ENCODE measurements around the gene CACNG1. TPM values are rescaled to one million over a fixed set of nuclear protein-coding genes. Genes with fewer than 3 reads are reported as not detected.
"Not testable (repeated sequence)": the region's sequence is repeated elsewhere in the genome, so short reads cannot be mapped to it uniquely, and the experiment has no call there.

CACNG1 gene
- total and polyA plus RNA-seq, 2 experiments from 2014 or later = not detected

DNA sequence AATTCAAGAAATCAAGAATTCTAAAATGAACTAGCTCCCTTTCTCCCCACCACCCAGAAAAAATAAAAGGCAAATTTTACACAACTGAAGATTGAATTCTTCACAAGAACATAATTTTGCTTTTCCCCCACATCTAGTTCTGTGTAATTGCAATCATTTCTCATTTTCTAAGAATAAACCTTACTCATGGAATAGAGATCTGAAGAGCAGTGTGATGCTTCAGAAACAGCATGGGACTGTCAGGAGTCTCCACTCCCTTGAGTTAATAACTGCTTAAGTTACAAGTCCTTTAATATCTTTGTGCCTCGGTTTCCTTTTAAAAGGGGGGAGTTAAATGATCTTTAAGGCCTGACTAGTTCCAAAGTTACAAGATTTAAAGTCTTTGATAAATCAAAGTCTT is 53.7 kb downstream of the CACNG1 start:
- no peaks in the 10 kb centered on the region for H3K9me2 ChIP-seq (replicated peaks; ENCODE audit: insufficient read depth)
- WGBS (ENCODE audit: low lambda C conversion rate, missing lambda C conversion rate) = 96% methylated on average over 1 of the region's 1 CpG
- H3K4me3 ChIP-seq = no peak overlapping the region
- H2AFZ ChIP-seq = no peak overlapping the region
- no peak for DNase-seq (ENCODE audit: low spot score)
- H3K9me3 ChIP-seq (ENCODE audit: low read depth) = no peaks in the 10 kb centered on the region
- H3K27me3 ChIP-seq = no peaks in the 10 kb centered on the region
- H4K20me1 ChIP-seq (ENCODE audit: insufficient read depth, poor library complexity, severe bottlenecking) = peaks cover 10% of the 10 kb centered on the region
- H3K27ac ChIP-seq = no peak overlapping the region
- H3K79me2 ChIP-seq = peaks cover 62% of the 10 kb centered on the region
- H3K36me3 ChIP-seq (replicated peaks; ENCODE audit: insufficient read depth, low read depth) = no peaks in the 10 kb centered on the region
- H3K4me2 ChIP-seq = no peak overlapping the region
- no peaks in the 10 kb centered on the region for H3K4me1 ChIP-seq (ENCODE audit: insufficient read depth)
- no peak for TF ChIP-seq EZH2phosphoT487 (IDR thresholded peaks at IDR 0.05; ENCODE audit: low read depth, severe bottlenecking, unreplicated experiment)
- no peak for TF ChIP-seq EZH2 (IDR thresholded peaks at IDR 0.05; ENCODE audit: borderline replicate concordance)
- TF ChIP-seq, protein P1, sequence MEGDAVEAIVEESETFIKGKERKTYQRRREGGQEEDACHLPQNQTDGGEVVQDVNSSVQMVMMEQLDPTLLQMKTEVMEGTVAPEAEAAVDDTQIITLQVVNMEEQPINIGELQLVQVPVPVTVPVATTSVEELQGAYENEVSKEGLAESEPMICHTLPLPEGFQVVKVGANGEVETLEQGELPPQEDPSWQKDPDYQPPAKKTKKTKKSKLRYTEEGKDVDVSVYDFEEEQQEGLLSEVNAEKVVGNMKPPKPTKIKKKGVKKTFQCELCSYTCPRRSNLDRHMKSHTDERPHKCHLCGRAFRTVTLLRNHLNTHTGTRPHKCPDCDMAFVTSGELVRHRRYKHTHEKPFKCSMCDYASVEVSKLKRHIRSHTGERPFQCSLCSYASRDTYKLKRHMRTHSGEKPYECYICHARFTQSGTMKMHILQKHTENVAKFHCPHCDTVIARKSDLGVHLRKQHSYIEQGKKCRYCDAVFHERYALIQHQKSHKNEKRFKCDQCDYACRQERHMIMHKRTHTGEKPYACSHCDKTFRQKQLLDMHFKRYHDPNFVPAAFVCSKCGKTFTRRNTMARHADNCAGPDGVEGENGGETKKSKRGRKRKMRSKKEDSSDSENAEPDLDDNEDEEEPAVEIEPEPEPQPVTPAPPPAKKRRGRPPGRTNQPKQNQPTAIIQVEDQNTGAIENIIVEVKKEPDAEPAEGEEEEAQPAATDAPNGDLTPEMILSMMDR (IDR thresholded peaks at IDR 0.05; ENCODE audit: poor library complexity) = no peak

GRCh38 chr17:67104641-67105040 is 60.3 kb downstream of the CACNG1 start:
- DNase-seq (ENCODE audit: low spot score); H3K9me2 ChIP-seq (replicated peaks; ENCODE audit: insufficient read depth); H3K36me3 ChIP-seq (replicated peaks; ENCODE audit: insufficient read depth, low read depth); H3K4me2 ChIP-seq; H3K4me1 ChIP-seq (ENCODE audit: insufficient read depth); H3K9me3 ChIP-seq (ENCODE audit: low read depth); H3K27ac ChIP-seq; H2AFZ ChIP-seq; H3K27me3 ChIP-seq; H3K4me3 ChIP-seq: not testable (repeated sequence)
- Histone ChIP-seq H3K79me2 (peaks cover 33% of the 10 kb centered on the region), H4K20me1 (ENCODE audit: insufficient read depth, poor library complexity, severe bottlenecking) (peaks cover 10% of the 10 kb centered on the region)
- 98% methylated on average over 7 of the region's 7 CpGs for WGBS (ENCODE audit: low lambda C conversion rate, missing lambda C conversion rate)

- H3K4me1 ChIP-seq (ENCODE audit: insufficient read depth) = no peaks in the 10 kb centered on the region
- no peaks in the 10 kb centered on the region for H3K27me3 ChIP-seq
- H3K36me3 ChIP-seq (replicated peaks; ENCODE audit: insufficient read depth, low read depth) = no peaks in the 10 kb centered on the region
- peaks cover 33% of the 10 kb centered on the region for H3K79me2 ChIP-seq
- H2AFZ ChIP-seq = no peak overlapping the region
- H3K27ac ChIP-seq = no peak overlapping the region
- TF ChIP-seq EZH2 (IDR thresholded peaks at IDR 0.05; ENCODE audit: borderline replicate concordance) (no peak), EZH2phosphoT487 (IDR thresholded peaks at IDR 0.05; ENCODE audit: low read depth, severe bottlenecking, unreplicated experiment) (no peak)
- TF ChIP-seq, protein P1 (IDR thresholded peaks at IDR 0.05; ENCODE audit: poor library complexity) = no peak
- H3K4me3 ChIP-seq = no peak overlapping the region
- H3K4me2 ChIP-seq = no peak overlapping the region
- peaks cover 10% of the 10 kb centered on the region for H4K20me1 ChIP-seq (ENCODE audit: insufficient read depth, poor library complexity, severe bottlenecking)
- no peaks in the 10 kb centered on the region for H3K9me3 ChIP-seq (ENCODE audit: low read depth)
- no peaks in the 10 kb centered on the region for H3K9me2 ChIP-seq (replicated peaks; ENCODE audit: insufficient read depth)
- no peak for DNase-seq (ENCODE audit: low spot score)
Observed at GRCh38 chr17:67105213-67105612, 60.9 kb downstream of the CACNG1 start.

Other genes starting within 250 kb of the CACNG1 start
- gene CACNG5, start 209.4 kb upstream of the CACNG1 start, total RNA-seq = not detected in 2 replicates
- not detected in 2 replicates for gene CACNG5, start 209.4 kb upstream of the CACNG1 start, polyA plus RNA-seq
- gene CACNG4, start 79.8 kb upstream of the CACNG1 start, total RNA-seq = 2.5 and 3.5 TPM in 2 replicates
- 3.9 and 7.3 TPM in 2 replicates for gene CACNG4, start 79.8 kb upstream of the CACNG1 start, polyA plus RNA-seq
- gene HELZ, start 200.6 kb downstream of the CACNG1 start, total RNA-seq = 47.1 and 77.2 TPM in 2 replicates
- gene HELZ, start 200.6 kb downstream of the CACNG1 start, polyA plus RNA-seq = 32.7 and 34.1 TPM in 2 replicates

Data from hepatocyte (in vitro differentiated cells).